VCaP (cell line): ENCODE data around the gene CNIH3.

Experiments used
- H3K27ac ChIP-seq: fragments of 450-650 bp; 2 replicates; pipeline ENCODE4 v1.5.1; 2017
- TF ChIP-seq, protein P1 (sequence below): fragments of 450-650 bp; conservative IDR thresholded peaks from 2 replicates; pipeline ENCODE4 v1.5.1; 2017; ENCODE audit warnings: mild to moderate bottlenecking, moderate library complexity

The CNIH3 gene

DNA sequence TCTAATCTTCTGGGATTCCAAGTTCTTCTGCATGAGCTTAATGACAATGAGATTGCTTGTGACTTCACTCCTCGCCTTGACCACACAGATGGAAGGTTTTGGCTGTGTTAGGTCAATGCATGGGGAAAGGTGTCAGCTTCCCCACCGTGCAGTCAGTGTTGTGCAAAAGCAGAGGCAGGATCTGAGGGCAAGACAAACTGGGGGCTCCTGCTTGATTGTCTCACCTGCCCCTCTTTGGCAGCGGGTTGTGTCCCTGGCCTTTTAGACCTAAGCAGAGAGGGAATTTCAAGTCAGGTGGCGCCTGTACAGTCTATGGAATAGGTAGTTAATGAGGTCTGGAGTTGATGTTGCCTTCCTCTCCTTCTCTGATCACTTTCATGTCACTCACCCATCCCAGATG, 150.1 kb downstream of the CNIH3 start:
- TF ChIP-seq, protein P1, sequence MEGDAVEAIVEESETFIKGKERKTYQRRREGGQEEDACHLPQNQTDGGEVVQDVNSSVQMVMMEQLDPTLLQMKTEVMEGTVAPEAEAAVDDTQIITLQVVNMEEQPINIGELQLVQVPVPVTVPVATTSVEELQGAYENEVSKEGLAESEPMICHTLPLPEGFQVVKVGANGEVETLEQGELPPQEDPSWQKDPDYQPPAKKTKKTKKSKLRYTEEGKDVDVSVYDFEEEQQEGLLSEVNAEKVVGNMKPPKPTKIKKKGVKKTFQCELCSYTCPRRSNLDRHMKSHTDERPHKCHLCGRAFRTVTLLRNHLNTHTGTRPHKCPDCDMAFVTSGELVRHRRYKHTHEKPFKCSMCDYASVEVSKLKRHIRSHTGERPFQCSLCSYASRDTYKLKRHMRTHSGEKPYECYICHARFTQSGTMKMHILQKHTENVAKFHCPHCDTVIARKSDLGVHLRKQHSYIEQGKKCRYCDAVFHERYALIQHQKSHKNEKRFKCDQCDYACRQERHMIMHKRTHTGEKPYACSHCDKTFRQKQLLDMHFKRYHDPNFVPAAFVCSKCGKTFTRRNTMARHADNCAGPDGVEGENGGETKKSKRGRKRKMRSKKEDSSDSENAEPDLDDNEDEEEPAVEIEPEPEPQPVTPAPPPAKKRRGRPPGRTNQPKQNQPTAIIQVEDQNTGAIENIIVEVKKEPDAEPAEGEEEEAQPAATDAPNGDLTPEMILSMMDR: no peak
- H3K27ac ChIP-seq: no peak overlapping the region

DNA sequence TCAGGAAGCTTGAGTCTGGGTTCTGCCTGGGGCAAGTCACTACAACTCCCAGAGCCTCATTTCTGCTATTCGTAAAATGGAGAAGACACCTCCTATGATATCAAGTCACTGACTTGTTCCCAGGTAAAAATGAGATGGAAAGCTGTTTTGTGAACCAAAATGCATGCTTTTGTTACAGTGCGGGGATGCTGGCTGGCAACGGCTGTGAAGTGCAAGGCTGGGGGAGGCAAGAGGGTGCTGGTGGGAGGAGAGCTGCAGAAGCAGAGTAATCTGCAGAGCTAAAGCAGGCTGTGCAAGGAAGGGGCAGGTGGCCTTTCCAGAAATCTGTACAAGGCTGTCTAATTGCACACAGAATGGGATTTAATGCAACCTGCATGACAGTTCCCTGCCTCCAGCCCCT, 150.9 kb downstream of the CNIH3 start:
- TF ChIP-seq, protein P1: no peak
- H3K27ac ChIP-seq: no peak overlapping the region

DNA sequence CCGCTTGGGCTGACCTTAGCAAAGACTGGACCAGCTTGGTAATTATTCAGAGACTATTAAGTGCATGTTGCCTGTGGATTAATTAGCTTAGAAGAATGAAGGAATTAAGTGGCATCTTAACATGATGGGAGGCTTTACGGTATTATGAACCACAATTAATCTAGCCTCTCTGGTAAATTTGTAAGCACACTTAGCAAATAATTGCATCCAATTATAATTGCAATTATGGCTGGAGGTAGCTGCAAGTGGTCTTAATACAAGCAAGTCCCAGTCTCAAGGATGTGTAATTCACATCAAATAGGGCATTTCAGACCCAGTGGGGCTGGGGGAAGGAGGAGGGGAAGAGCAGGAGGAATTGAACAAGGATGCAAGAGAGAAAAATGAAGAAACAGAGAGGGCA, 151.6 kb downstream of the CNIH3 start:
- H3K27ac ChIP-seq: no peak overlapping the region
- TF ChIP-seq, protein P1: no peak

DNA sequence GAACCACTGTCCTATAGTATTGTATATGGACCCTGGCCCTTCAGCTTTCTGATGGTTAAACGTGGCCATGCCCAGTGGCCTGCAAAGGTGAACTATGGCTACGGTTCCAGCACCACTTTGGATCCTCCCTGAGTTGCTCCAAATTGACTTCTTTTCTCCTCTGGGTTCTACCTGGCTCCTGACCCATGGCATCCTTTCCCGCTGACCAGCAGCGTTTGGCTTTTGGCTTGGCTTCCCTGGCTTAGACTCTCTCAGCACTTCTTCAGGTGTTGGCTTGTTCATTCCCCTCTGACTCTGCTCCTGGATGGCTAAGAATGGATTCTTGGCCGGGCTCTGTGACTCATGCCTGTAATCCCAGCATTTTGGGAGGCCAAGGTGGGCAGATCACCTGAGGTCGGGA, 152.9 kb downstream of the CNIH3 start:
- H3K27ac ChIP-seq: no peak overlapping the region
- TF ChIP-seq, protein P1: no peak

DNA sequence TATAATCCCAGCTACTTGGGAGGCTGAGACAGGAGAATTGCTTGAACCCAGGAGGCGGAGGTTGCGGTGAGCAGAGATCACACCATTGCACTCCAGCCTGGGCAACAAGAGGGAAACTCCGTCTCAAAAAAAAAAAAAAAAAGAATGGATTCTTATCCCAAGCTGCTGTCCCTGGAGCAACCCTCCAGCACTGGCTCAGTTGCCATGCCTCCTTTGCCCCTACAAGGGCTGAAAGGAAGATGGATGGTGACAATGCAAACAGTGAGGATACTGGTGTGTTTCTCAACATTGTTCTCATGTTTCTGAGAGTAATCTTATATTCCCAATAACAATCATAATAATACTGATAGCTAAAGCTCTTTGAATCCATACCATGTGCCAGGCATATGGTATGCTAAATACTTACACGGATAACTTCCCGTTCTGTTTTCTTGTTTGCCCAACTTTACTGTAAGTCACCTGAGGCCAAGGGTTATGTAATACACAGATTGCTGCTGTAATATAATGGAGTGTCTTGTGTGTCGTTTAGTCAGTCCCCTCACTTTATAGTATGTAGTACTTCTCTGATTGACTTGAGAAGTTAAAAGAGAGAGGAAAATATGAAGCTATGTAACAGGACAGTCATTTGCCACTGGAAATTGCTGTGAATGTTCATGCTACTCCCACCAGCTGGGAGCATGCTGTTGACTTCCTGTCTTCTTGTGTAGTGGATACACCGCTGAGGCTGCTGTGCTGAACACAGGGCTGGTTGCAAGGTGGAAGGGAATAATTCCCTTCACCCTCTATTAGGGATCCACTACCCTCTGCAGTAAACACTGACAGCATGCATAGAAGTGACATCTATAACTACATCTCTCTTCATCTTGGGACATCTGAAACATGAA, 153.6 kb downstream of the CNIH3 start:
- H3K27ac ChIP-seq: no peak overlapping the region
- TF ChIP-seq, protein P1: no peak

DNA sequence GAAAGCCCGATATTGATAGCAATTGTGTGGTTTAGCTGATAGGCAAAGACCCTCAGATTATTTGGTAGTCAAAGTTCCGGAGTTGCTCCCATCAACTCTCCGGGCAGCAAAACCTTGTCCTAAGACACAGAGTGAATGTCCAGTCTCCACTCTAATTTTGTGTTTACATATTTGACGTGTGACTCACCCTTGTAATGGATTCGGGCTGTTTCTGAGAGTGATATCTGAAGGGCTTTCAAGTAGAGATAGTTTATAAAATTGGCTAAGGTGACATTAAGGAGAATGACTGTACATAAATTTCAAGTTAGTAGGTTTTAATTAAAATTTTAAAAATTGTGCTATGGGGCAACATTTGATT, 154.2 kb downstream of the CNIH3 start:
- no peak overlapping the region for H3K27ac ChIP-seq

DNA sequence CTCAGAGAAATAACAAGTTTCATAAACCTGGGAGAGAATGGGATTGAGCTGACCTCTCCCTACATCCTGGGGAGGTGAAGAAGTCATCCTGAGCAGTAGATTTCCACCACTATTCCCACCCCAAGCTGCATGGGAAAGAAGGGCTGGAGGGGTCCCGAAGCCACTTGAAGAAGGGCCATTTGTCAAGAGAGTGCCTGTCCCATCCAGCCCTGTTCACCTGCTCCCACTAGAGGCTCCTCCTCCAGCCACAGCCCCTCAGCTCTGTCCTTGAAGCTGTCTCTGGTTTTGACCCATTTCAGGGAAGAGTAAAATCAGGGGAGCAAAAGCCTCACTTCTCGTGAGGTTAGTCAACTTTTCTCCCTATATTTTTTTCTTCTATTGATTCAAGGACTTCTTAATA, 157.5 kb downstream of the CNIH3 start:
- no peak overlapping the region for H3K27ac ChIP-seq
- TF ChIP-seq, protein P1: no peak

More for the DNA sequence above, 154.2 kb downstream of the CNIH3 start:
- TF ChIP-seq, protein P1: no peak
